HG02943 (cell line): ENCODE data around the gene MPV17L.
"Not testable (repeated sequence)": the region's sequence is repeated elsewhere in the genome, so short reads cannot be mapped to it uniquely, and the experiment has no call there.

Experiments used
- ATAC-seq: cut with Tn5 transposase; IDR thresholded peaks from one replicate; pipeline ENCODE4 v1.9.1; 2021; ENCODE audit warnings: mild to moderate bottlenecking, low read depth, moderate library complexity; ENCODE audit not compliant: unreplicated experiment

The MPV17L gene

GRCh38 chr16:15395631-15396508, at the start of gene MPV17L:
Gene MPV17L, plus strand, starts transcription at chr16:15395754. Its CDS starts 144 bp downstream, at chr16:15395898.
- ATAC-seq, result not testable (repeated sequence)

- ATAC-seq, result not testable (repeated sequence)
These were observed 46.8 kb upstream of the MPV17L start for GRCh38 chr16:15348721-15349120.

- not testable (repeated sequence) for ATAC-seq
These were observed 44.3 kb upstream of the MPV17L start for GRCh38 chr16:15351251-15351650.

- not testable (repeated sequence) for ATAC-seq
These were observed 43.8 kb upstream of the MPV17L start for GRCh38 chr16:15351745-15352144.

GRCh38 chr16:15352852-15353251, 42.7 kb upstream of the MPV17L start:
- not testable (repeated sequence) for ATAC-seq

DNA sequence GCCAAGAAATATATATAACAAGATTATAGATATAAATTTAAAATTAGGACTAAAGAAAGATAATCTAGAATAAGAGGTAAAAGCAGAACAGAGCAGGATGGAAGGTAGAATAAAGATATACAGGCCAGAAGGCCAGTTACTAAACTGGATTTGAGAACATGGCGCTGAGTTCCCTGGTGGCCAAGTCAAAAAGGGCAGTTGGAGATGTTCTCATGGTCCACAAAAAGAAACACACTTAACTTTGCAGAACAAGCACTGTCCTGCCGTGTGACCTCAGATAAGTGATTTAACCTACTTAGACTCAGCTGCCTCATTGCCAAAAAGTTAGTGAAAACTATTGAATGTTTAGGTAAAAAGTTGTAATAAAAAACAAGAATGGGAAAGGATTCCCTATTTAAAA, 40.7 kb upstream of the MPV17L start:
- not testable (repeated sequence) for ATAC-seq

DNA sequence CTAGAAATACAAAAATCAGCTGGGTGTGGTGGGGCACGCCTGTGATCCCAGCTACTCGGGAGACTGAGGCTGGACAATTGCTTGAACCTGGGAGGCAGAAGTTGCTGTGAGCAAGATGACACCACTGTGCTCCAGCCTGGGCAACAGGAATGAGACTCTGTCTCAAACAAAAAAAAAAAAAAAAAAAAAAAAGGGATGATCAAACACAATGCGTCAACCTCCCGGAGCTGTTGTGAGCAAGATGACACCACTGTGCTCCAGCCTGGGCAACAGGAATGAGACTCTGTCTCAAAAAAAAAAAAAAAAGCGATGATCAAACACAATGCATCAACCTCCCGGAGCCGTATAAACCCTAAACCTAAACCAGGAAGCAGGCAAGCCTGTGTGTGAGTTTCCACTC, 38.1 kb upstream of the MPV17L start:
- ATAC-seq, result not testable (repeated sequence)

GRCh38 chr16:15378194-15378593, 17.4 kb upstream of the MPV17L start, which contains the start of gene NPIPA5:
Gene NPIPA5, minus strand, starts transcription at chr16:15378294. Its CDS starts 0 bp downstream, at chr16:15378294.
- not testable (repeated sequence) for ATAC-seq

GRCh38 chr16:15382810-15383209, 12.7 kb upstream of the MPV17L start:
- ATAC-seq, result not testable (repeated sequence)

DNA sequence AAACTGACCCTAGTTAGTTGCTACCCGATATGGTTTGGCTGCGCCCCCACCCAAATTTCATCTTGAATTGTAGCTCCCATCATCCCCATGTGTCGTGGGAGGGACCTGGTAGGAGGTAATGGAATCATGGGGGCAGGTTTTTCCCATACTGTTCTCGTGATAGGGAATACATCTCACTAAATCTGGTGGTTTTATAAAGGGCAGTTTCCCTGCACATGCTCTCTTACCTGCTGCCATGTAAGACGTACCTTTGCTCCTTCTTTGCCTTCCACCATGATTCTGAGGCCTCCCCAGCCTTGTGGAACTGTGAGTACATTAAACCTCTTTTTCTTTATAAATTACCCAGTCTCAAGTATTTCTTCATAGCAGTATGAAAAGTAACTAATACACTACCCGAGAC, 7.5 kb upstream of the MPV17L start:
- ATAC-seq, result not testable (repeated sequence)

GRCh38 chr16:15389916-15390315, 5.6 kb upstream of the MPV17L start:
- not testable (repeated sequence) for ATAC-seq

DNA sequence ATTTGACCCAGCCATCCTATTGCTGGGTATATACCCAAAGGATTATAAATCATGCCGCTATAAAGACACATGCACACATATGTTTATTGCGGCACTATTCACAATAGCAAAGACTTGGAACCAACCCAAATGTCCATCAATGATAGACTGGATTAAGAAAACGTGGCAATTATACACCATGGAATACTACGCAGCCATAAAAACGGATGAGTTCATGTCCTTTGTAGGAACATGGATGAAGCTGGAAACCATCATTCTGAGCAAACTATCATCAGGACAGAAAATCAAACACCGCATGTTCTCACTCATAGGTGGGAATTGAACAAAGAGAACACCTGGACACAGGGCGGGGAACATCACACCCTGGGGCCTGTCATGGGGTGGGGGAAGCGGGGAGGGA, 2.5 kb upstream of the MPV17L start:
- ATAC-seq, result not testable (repeated sequence)

GRCh38 chr16:15396509-15396829, 915 bp downstream of the MPV17L start:
- ATAC-seq, result not testable (repeated sequence)

DNA sequence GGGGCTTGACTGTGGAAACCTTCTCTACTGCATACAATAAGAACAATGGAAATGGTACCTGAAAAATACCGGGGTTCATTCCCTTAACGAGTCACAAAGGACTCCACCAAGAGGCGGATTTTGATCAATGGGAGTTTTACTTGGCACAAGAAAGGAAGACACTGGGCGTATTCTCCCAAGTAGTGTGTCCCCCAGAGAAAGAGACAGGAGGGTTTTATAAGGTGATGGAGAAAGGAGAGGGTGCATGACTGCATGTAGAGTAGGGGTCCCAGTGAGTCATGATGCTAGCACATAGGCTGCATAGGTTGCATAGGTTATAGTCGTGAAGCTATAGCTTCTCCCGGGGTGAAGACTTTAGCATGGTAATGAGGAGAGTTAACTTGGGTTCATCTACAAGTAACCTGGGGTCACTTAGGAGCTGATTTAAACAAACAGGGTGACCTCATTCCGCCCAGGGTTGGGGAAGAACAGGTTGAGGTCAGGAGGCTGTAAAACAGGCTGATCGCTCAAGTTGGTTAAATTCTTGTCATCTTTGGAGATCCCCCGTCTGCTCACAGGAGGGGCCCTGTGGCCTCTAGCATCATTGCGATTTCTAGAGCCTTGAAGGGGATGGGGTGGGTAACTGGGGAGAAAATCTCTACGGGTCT, 1.5 kb downstream of the MPV17L start:
- ATAC-seq, result no peak

GRCh38 chr16:15398618-15399316, 3.2 kb downstream of the MPV17L start:
- no peak for ATAC-seq

- no peak for ATAC-seq
These were observed 3.8 kb downstream of the MPV17L start for GRCh38 chr16:15399317-15399716.

DNA sequence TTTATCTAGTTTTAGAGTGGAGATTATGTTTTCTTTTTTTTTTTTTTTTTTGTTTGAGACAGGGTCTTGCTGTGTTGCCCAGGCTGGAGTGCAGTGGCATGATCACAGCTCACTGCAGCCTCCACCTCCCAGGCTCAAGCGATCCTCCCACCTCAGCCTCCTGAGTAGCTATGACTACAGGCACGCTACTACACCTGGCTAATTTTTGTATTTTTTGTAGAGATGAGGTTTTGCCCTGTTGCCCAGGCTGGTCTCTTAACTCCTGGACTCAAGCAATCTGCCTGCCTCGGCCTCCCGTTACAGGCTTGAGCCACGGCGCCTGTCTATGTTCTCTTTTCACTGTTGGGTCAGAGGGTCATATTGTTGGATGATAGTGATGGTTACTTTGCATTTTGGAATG, 4.8 kb downstream of the MPV17L start:
- ATAC-seq, result not testable (repeated sequence)

DNA sequence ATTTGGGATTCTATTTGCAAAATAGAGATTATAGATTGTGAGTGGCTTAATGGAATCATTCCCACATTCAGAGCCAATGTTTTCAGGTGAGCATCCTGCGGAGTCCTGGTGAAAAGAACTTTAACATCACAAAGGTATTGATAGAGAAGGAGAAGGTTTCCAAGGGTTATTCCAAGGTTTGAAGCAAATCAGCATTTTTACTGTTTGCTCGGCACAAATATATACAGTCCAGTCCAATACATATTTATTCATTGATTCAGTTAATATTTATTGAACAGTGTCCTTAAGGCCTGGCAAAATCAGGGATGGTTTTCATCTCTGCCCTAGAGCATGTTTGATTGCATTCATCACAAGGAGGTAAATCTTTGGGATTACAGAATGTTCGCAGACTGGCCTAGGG, 6.4 kb downstream of the MPV17L start:
- ATAC-seq, result no peak

- ATAC-seq, result no peak
These were observed 7.9 kb downstream of the MPV17L start for GRCh38 chr16:15403392-15403995.

DNA sequence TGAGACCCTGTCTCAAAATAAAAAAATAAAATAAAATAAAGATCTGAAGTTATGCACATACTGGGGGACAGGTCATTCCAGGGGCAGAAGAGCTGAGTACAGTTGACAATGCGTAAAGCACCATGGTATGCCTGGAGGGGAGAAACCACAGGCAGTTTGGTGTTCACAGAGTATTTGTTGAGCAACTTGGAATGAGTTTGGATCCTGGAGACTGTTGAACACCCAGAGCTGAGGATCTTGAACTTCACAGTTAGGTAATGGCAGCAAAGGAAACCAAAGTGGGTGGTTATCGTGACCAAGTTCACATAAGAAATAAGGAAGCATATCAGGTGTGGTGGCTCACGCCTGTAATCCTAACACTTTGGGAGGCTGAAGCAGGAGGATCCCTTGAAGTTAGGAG, 8.5 kb downstream of the MPV17L start:
- not testable (repeated sequence) for ATAC-seq

DNA sequence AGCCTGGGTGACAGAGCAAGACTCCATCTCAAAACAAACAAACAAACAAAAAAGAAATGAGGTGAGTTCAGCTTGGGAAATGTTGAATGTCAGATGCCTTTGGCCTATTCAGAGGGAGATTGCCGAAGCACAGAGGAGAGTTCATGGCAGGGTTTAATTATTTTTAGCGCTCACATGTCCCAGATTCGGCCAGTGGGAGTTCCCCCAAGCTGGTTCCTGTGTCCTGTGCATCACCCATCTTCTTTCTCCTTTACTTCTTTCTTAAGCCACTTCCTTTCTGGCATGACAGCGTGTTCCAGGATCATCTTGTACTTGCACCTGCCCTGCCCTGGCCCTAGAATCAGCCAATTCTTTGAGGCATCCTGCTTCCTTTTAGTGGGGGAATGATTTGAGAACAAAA, 9.2 kb downstream of the MPV17L start:
- no peak for ATAC-seq
